Testis (tissue), 2 donors: ENCODE data around the gene CDCP1.

Experiments
- CTCF ChIP-seq, 3 experiments: fragments of 450-650 bp in 2 of 3; fragments of 200-600 bp in 1 of 3; sonication (generic) in 1 of 3; IDR thresholded peaks; one replicate each; pipeline ENCODE4 v1.5.1; 2016 to 2019; ENCODE audit warnings: antibody characterized with exemption in 3 of 3, mild to moderate bottlenecking in 2 of 3, moderate library complexity in 1 of 3
- POLR2A ChIP-seq: fragments of 450-650 bp; IDR thresholded peaks from one replicate; pipeline ENCODE4 v1.6.1; 2017; ENCODE audit warnings: antibody characterized with exemption, mild to moderate bottlenecking, moderate library complexity

- TF ChIP-seq CTCF (IDR thresholded peaks at IDR 0.05), result no peak
- TF ChIP-seq POLR2A, result no peak
Measured at GRCh38 chr3:45098310-45098709, 47.9 kb downstream of the CDCP1 start.
